ENCODE measurements around the gene GRPEL1. TPM values are rescaled to one million over a fixed set of nuclear protein-coding genes. Genes with fewer than 3 reads are reported as not detected.

Gene GRPEL1
- total and polyA plus RNA-seq, 9 of the 15 experiments (the other 6 are each of a cell fraction or from before 2014, with no cell fraction given): 43.4 to 192 (median 86.6) TPM

GRCh38 chr4:7067452-7068278, at the start of gene GRPEL1 (continued):
- peak; percentile 73 for TF ChIP-seq CHD1 (IDR thresholded peaks at IDR 0.05; ENCODE audit: low read length)
- 0 out of 2 replicates have a peak, but pooled peaks have one; percentile 8 for TF ChIP-seq ZNF57 (CRISPR knock-in tag; IDR thresholded peaks at IDR 0.05)
- TF ChIP-seq PREB (CRISPR knock-in tag; IDR thresholded peaks at IDR 0.05): no peak
- peak; percentile 17; the same call in 1 of the 2 replicates for TF ChIP-seq ZBTB1 (CRISPR knock-in tag; IDR thresholded peaks at IDR 0.05; ENCODE audit: borderline replicate concordance, low read depth)
- TF ChIP-seq SUPT5H (IDR thresholded peaks at IDR 0.05): peak; percentile 91
- no peak for TF ChIP-seq MAFG (tag; conservative IDR thresholded peaks at IDR 0.05)
- peak; percentile 60; the same call in 1 of the 2 replicates for TF ChIP-seq MYNN (IDR thresholded peaks at IDR 0.05)
- no peak for TF ChIP-seq MYNN (CRISPR knock-in tag; IDR thresholded peaks at IDR 0.05)
- TF ChIP-seq PKNOX1 (IDR thresholded peaks at IDR 0.05): peak; percentile 99
- TF ChIP-seq KAT7 (CRISPR knock-in tag; IDR thresholded peaks at IDR 0.05; ENCODE audit: borderline replicate concordance): peak; percentile 97
- peak; percentile 33; the same call in 1 of the 2 replicates for TF ChIP-seq RB1 (IDR thresholded peaks at IDR 0.05; ENCODE audit: low read depth)
- peak; percentile 85 for TF ChIP-seq CREM (IDR thresholded peaks at IDR 0.05; ENCODE audit: low read depth)
- 0 out of 2 replicates have a peak, but pooled peaks have one; percentile 16 for TF ChIP-seq TCF3 (CRISPR knock-in tag; IDR thresholded peaks at IDR 0.05)
- TF ChIP-seq SRF (CRISPR knock-in tag; IDR thresholded peaks at IDR 0.05): peak in 1 of 2 experiments; percentile 89; a peak in 1 of 4 replicates
- TF ChIP-seq DACH1 (IDR thresholded peaks at IDR 0.05; ENCODE audit: partially characterized antibody): no peak
- TF ChIP-seq GABPB1 (CRISPR knock-in tag; IDR thresholded peaks at IDR 0.05): peak; percentile 54; the same call in 1 of the 2 replicates
- TF ChIP-seq ZNF511 (CRISPR knock-in tag; IDR thresholded peaks at IDR 0.05): peak; percentile 70
- TF ChIP-seq FOXP4 (CRISPR knock-in tag; IDR thresholded peaks at IDR 0.05; ENCODE audit: borderline replicate concordance): peak; percentile 75; the same call in 1 of the 2 replicates
- peak; percentile 81 for TF ChIP-seq RBM25 (IDR thresholded peaks at IDR 0.05; ENCODE audit: low read depth, low read length, severe bottlenecking)
- 0 out of 2 replicates have a peak, but pooled peaks have one; percentile 41 for TF ChIP-seq BRD4 (IDR thresholded peaks at IDR 0.05)
- 0 out of 4 replicates have a peak, but pooled peaks of 1 of the 2 experiments have one; percentile 30 for TF ChIP-seq MAZ (CRISPR knock-in tag; conservative IDR thresholded peaks at IDR 0.05 in 1 of 2, IDR thresholded peaks at IDR 0.05 in 1 of 2)
- TF ChIP-seq NRF1 (conservative IDR thresholded peaks at IDR 0.05 in 1 of 2, IDR thresholded peaks at IDR 0.05 in 1 of 2): peak; percentile 83 to 86
- TF ChIP-seq FUS (optimal IDR thresholded peaks at IDR 0.05; ENCODE audit: low read depth, low read length): peak; percentile 71
- TF ChIP-seq MTA1 (IDR thresholded peaks at IDR 0.05; ENCODE audit: borderline replicate concordance): no peak

Data from K562 (cell line).